T-helper 2 cell treated with Interferon-gamma antibody and Interleukin-4, amounts not matched to agents 5 μg/mL and 100 μg/mL, for 36 hours (primary cell): Measurements from ENCODE around the gene TARS3.

Experiments
- DNase-seq: peaks from one replicate; pipeline ENCODE4 v3.0.0; 2021; ENCODE audit warnings: low spot score
- H3K27ac Mint-ChIP-seq: one replicate; pipeline ENCODE4 v1.8.0; 2021; ENCODE audit warnings: mild to moderate bottlenecking, mixed read lengths
- H3K27me3 Mint-ChIP-seq: one replicate; pipeline ENCODE4 v1.8.0; 2021; ENCODE audit warnings: low read depth, mixed read lengths
- H3K36me3 Mint-ChIP-seq: one replicate; pipeline ENCODE4 v1.8.0; 2021; ENCODE audit warnings: low read depth, mixed read lengths
- H3K4me1 Mint-ChIP-seq: one replicate; pipeline ENCODE4 v1.8.0; 2021; ENCODE audit warnings: low read depth, mixed read lengths
- H3K4me3 Mint-ChIP-seq: one replicate; pipeline ENCODE4 v1.8.0; 2022; ENCODE audit warnings: mild to moderate bottlenecking, moderate library complexity, mixed read lengths
- H3K9me3 Mint-ChIP-seq: one replicate; pipeline ENCODE4 v1.8.0; 2021; ENCODE audit warnings: mixed read lengths

The TARS3 gene

DNA sequence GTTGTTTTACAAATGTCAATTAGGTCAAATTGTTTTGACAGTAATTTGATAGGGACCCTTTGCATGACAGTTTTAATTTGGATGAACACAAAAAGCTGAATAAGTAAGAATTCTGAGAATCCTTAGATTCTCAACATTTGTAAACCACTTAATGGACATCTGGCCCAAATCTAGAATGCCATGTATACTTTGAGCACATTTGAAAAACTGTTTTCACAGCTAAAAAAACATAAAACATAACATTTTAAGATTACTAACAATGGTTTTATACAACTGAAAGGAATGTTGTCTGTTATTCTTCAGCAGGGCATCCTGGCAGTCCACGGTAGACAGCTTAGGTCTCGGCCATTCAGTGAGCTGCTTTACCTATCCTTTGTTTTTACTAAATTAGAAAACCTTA, 37.6 kb downstream of the TARS3 start:
- Mint-ChIP-seq H3K27me3 (no peaks in the 10 kb centered on the region), H3K9me3 (no peaks in the 10 kb centered on the region), H3K27ac (no peak overlapping the region), H3K4me1 (peaks cover 5% of the 10 kb centered on the region), H3K36me3 (peaks cover 36% of the 10 kb centered on the region), H3K4me3 (no peak overlapping the region)
- DNase-seq, result no peak

GRCh38 chr15:101684877-101685276, 39.4 kb downstream of the TARS3 start:
- Mint-ChIP-seq H3K4me1 (no peaks in the 10 kb centered on the region), H3K36me3 (peaks cover 45% of the 10 kb centered on the region), H3K4me3 (no peak overlapping the region), H3K9me3 (no peaks in the 10 kb centered on the region), H3K27me3 (no peaks in the 10 kb centered on the region), H3K27ac (no peak overlapping the region)
- no peak for DNase-seq

GRCh38 chr15:101684384-101684783, 39.9 kb downstream of the TARS3 start:
- no peak overlapping the region for H3K4me3 Mint-ChIP-seq
- no peak for DNase-seq
- H3K27me3 Mint-ChIP-seq, result no peaks in the 10 kb centered on the region
- peaks cover 49% of the 10 kb centered on the region for H3K36me3 Mint-ChIP-seq
- no peaks in the 10 kb centered on the region for H3K9me3 Mint-ChIP-seq
- no peak overlapping the region for H3K27ac Mint-ChIP-seq
- H3K4me1 Mint-ChIP-seq, result no peaks in the 10 kb centered on the region

GRCh38 chr15:101679806-101680205, 44.5 kb downstream of the TARS3 start:
- Mint-ChIP-seq H3K36me3 (peaks cover 59% of the 10 kb centered on the region), H3K4me3 (no peak overlapping the region), H3K27me3 (no peaks in the 10 kb centered on the region), H3K27ac (no peak overlapping the region), H3K4me1 (peaks cover 2% of the 10 kb centered on the region), H3K9me3 (no peaks in the 10 kb centered on the region)
- DNase-seq, result no peak

GRCh38 chr15:101676921-101677329, 47.3 kb downstream of the TARS3 start:
- Mint-ChIP-seq H3K36me3 (peaks cover 59% of the 10 kb centered on the region), H3K9me3 (no peaks in the 10 kb centered on the region), H3K4me1 (peaks cover 2% of the 10 kb centered on the region), H3K27ac (no peak overlapping the region), H3K27me3 (no peaks in the 10 kb centered on the region), H3K4me3 (no peak overlapping the region)
- DNase-seq, result no peak

DNA sequence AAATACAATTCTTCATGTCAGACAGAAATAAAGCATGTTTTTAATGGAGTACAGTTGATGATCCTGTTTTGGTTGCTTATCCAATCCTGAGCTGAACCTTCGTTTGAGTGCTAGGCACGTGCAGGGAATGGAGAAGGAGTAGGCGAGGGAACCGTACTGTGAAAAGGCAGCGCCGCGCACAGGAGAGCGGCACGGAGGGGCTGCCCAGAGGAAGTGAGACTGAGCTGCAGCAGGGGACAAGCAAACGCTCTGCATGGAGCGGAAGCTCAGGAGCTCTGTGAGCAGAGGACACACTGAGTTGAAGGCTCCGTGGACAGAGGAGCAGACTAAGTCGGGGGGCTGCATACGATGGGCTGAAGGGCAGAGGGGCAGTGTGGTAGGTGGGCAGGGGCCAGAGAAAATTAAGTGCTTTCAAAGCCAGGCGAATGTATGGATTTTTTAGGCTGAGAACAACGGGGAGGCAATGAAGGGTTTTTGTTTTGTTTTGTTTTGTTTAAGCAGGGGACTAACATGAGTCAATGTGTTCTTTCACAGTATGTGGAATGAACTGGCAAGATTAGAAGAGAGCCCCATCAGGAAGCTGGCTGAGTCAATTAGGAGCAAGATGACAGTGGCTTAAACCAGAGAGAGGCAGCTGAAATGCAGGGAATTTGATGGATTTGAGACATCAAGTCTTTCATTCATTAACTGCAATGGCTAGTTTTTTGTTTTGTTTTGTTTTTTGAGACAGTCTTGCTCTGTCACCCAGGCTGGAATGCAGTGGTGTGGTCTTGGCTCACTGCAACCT, 48.3 kb downstream of the TARS3 start:
- Mint-ChIP-seq H3K36me3 (peaks cover 57% of the 10 kb centered on the region), H3K4me1 (peaks cover 2% of the 10 kb centered on the region), H3K27ac (peak overlapping the region; percentile 60), H3K4me3 (no peak overlapping the region), H3K27me3 (no peaks in the 10 kb centered on the region), H3K9me3 (no peaks in the 10 kb centered on the region)
- DNase-seq, result no peak

DNA sequence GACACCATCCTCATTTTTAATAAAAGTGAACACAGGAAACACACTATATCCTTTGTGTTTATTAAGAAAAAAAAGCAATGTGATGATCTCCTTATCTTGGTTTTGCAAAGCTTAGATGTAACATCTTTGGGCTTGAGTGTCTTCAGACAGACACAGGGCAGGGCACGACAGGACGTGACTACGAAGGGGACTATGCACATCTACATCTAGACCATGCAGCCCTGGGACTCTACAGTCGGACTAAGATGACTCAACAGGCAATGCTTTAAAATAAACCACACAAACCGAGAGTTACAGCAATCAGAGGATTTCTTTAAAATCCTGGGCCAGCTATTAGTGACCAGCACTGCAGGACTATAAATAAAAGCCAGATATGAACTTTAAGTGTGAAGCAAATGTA, 49.3 kb downstream of the TARS3 start:
- no peak for DNase-seq
- peaks cover 58% of the 10 kb centered on the region for H3K36me3 Mint-ChIP-seq
- H3K27ac Mint-ChIP-seq, result no peak overlapping the region
- H3K9me3 Mint-ChIP-seq, result no peaks in the 10 kb centered on the region
- H3K4me3 Mint-ChIP-seq, result no peak overlapping the region
- H3K4me1 Mint-ChIP-seq, result peaks cover 2% of the 10 kb centered on the region
- H3K27me3 Mint-ChIP-seq, result no peaks in the 10 kb centered on the region

DNA sequence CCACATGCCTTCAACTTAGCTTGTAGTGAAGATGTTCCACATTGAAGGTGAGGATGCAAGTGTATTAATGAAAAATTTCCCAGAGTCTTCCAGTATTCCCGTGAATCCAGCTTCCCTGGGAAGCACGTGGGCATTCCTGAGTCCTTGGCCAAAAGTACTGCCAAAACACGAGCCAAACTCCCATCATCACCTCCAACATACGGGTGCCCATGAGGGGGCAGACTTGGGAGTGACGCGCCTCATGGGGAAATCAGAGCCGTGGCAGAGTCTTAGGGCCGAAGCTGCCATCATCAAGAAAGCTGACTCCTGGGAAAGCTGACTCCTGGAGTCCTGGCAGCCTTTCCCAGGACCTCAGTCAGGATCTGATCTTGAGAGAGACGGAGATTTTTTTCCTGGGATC, 52.0 kb downstream of the TARS3 start:
- H3K27ac Mint-ChIP-seq, result no peak overlapping the region
- H3K9me3 Mint-ChIP-seq, result no peaks in the 10 kb centered on the region

DNA sequence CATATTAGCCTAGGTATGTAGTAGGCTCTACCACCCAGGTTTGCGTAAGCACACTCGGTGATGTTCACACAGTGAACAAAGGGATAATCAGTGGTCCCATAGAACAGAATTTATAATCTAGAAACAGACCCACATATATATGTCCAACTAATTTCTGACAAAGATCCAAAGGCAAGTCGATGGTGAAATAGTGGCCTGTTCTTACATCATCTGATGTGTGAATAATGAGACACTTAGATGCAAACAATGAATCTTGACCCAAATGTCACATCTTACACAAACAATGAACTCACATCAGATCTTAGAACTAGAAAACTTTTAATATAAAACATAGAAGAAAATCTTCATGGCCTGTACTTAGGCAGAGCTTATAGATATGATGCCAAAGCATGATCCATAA, 54.5 kb downstream of the TARS3 start:
- no peak overlapping the region for H3K27ac Mint-ChIP-seq
- H3K27me3 Mint-ChIP-seq, result no peaks in the 10 kb centered on the region
- H3K36me3 Mint-ChIP-seq, result peaks cover 48% of the 10 kb centered on the region
- H3K4me3 Mint-ChIP-seq, result no peak overlapping the region
- DNase-seq, result no peak
- H3K9me3 Mint-ChIP-seq, result no peaks in the 10 kb centered on the region
- H3K4me1 Mint-ChIP-seq, result peaks cover 1% of the 10 kb centered on the region

More for the DNA sequence above, 52.0 kb downstream of the TARS3 start:
- no peak for DNase-seq
- Mint-ChIP-seq H3K27me3 (no peaks in the 10 kb centered on the region), H3K36me3 (peaks cover 54% of the 10 kb centered on the region), H3K4me3 (no peak overlapping the region), H3K4me1 (no peaks in the 10 kb centered on the region)

- no peak overlapping the region for H3K4me3 Mint-ChIP-seq
- no peak overlapping the region for H3K27ac Mint-ChIP-seq
- DNase-seq, result no peak
Observed at GRCh38 chr15:101667881-101668280, 56.4 kb downstream of the TARS3 start.

DNA sequence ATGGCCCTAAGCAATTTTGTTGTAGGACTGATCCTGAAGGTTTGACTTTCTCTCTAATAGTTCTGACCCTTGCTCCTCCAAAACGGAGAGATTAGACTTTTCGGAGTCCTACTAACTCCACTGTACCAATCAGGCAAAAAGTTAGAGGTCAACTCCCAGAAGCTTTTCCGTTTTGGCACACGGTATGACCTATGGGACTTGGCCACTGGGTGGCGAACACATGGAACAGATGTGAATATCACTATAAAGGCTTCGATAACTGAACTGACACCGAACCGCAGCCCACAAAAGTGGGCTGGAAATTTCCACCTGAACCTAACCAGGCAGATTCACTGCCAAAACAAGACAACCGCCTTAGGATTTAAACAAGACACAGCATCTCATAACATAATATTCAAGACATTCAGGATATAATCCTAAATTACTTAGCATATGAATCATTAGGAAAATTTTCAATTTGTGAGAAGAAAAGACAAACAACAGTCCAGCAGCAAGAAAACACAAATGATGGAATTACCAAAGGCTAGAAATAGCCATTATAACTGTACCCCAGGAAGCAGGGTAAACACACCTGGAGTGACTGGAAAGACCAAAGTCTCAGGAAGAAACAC, 59.9 kb downstream of the TARS3 start:
- no peaks in the 10 kb centered on the region for H3K9me3 Mint-ChIP-seq
- no peaks in the 10 kb centered on the region for H3K27me3 Mint-ChIP-seq
- H3K27ac Mint-ChIP-seq, result no peak overlapping the region
- H3K36me3 Mint-ChIP-seq, result peaks cover 18% of the 10 kb centered on the region
- H3K4me3 Mint-ChIP-seq, result no peak overlapping the region
- peaks cover 1% of the 10 kb centered on the region for H3K4me1 Mint-ChIP-seq
- DNase-seq, result no peak

More at GRCh38 chr15:101667881-101668280, 56.4 kb downstream of the TARS3 start:
- H3K9me3 Mint-ChIP-seq, result no peaks in the 10 kb centered on the region
- H3K36me3 Mint-ChIP-seq, result peaks cover 38% of the 10 kb centered on the region
- H3K27me3 Mint-ChIP-seq, result no peaks in the 10 kb centered on the region
- peaks cover 1% of the 10 kb centered on the region for H3K4me1 Mint-ChIP-seq

DNA sequence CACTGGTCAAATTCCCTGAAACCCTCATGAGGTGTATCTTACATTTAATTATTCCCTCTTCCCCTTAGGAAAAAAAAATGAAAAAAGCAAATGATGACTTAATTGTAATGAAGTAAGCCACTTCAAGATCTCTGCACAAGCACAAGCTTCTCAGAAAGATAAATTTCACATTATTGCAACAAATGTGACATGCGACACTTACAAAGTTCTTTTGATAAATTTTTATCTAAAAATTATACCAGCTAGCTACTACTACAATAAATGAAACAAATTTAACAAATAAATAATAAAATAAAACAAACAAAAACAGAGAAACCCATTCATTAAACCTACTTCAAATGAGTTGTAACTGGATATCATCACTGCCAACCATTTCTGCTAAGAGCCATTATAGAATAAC, 62.1 kb downstream of the TARS3 start:
- H3K4me3 Mint-ChIP-seq, result no peak overlapping the region
- DNase-seq, result no peak
- peaks cover 11% of the 10 kb centered on the region for H3K36me3 Mint-ChIP-seq
- no peaks in the 10 kb centered on the region for H3K9me3 Mint-ChIP-seq
- H3K27ac Mint-ChIP-seq, result no peak overlapping the region
- H3K27me3 Mint-ChIP-seq, result no peaks in the 10 kb centered on the region
- H3K4me1 Mint-ChIP-seq, result peaks cover 1% of the 10 kb centered on the region

DNA sequence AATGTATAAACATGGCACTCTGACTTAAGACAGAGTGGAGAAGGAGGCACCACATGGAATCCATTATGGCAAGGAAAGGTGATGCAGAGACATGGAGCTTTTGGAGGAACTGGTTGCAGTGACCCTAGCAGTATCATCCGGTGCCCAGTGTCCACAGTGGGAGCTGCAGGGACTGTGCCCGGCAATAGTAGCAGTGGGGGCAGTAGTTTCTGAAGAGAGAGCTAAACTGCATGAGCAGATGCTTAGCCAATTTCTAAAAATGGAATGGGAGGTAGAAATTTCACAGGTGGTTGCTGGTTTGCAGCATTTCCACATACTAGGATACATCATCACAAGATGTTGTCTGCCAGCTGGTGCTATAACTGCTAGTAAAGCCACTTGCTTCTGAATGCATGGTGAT, 64.3 kb downstream of the TARS3 start:
- Mint-ChIP-seq H3K4me1 (peaks cover 1% of the 10 kb centered on the region), H3K4me3 (no peak overlapping the region), H3K27ac (no peak overlapping the region), H3K27me3 (no peaks in the 10 kb centered on the region), H3K36me3 (peaks cover 8% of the 10 kb centered on the region), H3K9me3 (no peaks in the 10 kb centered on the region)
- DNase-seq, result no peak

GRCh38 chr15:101657968-101658784, 66.1 kb downstream of the TARS3 start:
- no peak for DNase-seq
- no peaks in the 10 kb centered on the region for H3K27me3 Mint-ChIP-seq
- H3K9me3 Mint-ChIP-seq, result no peaks in the 10 kb centered on the region
- H3K4me3 Mint-ChIP-seq, result no peak overlapping the region
- peaks cover 11% of the 10 kb centered on the region for H3K36me3 Mint-ChIP-seq
- no peak overlapping the region for H3K27ac Mint-ChIP-seq
- H3K4me1 Mint-ChIP-seq, result peaks cover 10% of the 10 kb centered on the region
